WTC11 (cell line): ENCODE data around the gene CORO1C.

Experiments used
- CTCF ChIP-seq: fragments of 200-600 bp; IDR thresholded peaks from 2 replicates; pipeline ENCODE4 v1.8.0; 2022; ENCODE audit warnings: antibody characterized with exemption
- JUN ChIP-seq: sonication (generic); formaldehyde crosslinking; IDR thresholded peaks from 2 replicates; pipeline ENCODE4 v1.8.0; 2023; ENCODE audit warnings: mild to moderate bottlenecking, missing genetic modification reagents
- NFYB ChIP-seq: sonication (generic); formaldehyde crosslinking; conservative IDR thresholded peaks from 2 replicates; pipeline ENCODE4 v1.8.0; 2022; ENCODE audit warnings: low read depth, missing genetic modification reagents
- NR3C1 ChIP-seq: sonication (generic); formaldehyde crosslinking; conservative IDR thresholded peaks from 2 replicates; pipeline ENCODE4 v1.8.1; 2023; ENCODE audit warnings: low read depth, mild to moderate bottlenecking, missing genetic modification reagents
- TEAD4 ChIP-seq: sonication (generic); formaldehyde crosslinking; IDR thresholded peaks from 2 replicates; pipeline ENCODE4 v1.8.0; 2022; ENCODE audit warnings: mild to moderate bottlenecking, missing genetic modification reagents
- TF ChIP-seq, protein P1 (sequence below): sonication (generic); formaldehyde crosslinking; IDR thresholded peaks from 2 replicates; pipeline ENCODE4 v1.8.0; 2022; ENCODE audit warnings: mild to moderate bottlenecking, missing genetic modification reagents

GRCh38 chr12:108668063-108668462 lies 63.3 kb downstream of the CORO1C start:
- TF ChIP-seq JUN (CRISPR knock-in tag) (no peak), CTCF (no peak), NR3C1 (CRISPR knock-in tag) (no peak), NFYB (CRISPR knock-in tag) (no peak), TEAD4 (CRISPR knock-in tag) (no peak)
- TF ChIP-seq, protein P1, sequence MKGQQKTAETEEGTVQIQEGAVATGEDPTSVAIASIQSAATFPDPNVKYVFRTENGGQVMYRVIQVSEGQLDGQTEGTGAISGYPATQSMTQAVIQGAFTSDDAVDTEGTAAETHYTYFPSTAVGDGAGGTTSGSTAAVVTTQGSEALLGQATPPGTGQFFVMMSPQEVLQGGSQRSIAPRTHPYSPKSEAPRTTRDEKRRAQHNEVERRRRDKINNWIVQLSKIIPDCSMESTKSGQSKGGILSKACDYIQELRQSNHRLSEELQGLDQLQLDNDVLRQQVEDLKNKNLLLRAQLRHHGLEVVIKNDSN (CRISPR knock-in tag) = no peak
